Middle frontal gyrus (tissue), 1 donor: ENCODE data around the gene BCL2L13.

Source experiments
- DNase-seq: peaks from one replicate; pipeline ENCODE4 v3.0.0-alpha.2; 2015; ENCODE audit warnings: low spot score; ENCODE audit errors: extremely low spot score

Gene BCL2L13

GRCh38 chr22:17726006-17726927, 87.7 kb downstream of the BCL2L13 start:
- no peak for DNase-seq

GRCh38 chr22:17726928-17727897, 88.7 kb downstream of the BCL2L13 start:
- no peak for DNase-seq

- no peak for DNase-seq
Measured at GRCh38 chr22:17728786-17729185, 90.2 kb downstream of the BCL2L13 start.

- no peak for DNase-seq
Measured at GRCh38 chr22:17729561-17729960, 91.0 kb downstream of the BCL2L13 start.

DNA sequence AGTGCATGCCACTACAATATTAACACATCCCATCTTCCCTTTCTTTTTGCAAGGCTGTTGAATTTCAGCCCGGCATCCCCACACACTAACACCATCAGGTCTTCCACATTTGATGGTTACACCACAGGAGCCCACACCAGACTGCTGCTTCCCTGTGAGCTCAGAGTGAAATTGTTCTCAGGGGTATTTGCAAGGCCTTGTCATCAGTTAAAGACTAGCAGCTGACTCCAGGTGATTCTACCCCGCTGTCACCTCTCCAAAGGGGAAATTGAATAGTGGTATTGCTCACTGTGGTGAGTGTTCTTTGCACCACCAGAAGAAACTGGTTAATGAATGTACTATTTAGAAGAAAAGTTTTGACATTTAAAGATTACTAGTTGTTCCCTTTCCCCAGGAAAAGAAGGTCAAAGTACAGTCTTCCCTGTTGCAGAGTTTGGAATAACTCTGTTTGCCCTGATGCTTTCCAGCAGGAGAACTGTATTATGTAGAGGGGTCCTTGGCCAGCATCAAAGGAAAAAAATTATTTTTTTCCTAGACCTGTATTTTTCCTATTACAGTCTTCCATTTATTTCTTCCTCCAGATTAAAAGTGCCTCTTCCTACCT, 93.8 kb downstream of the BCL2L13 start:
- no peak for DNase-seq

DNA sequence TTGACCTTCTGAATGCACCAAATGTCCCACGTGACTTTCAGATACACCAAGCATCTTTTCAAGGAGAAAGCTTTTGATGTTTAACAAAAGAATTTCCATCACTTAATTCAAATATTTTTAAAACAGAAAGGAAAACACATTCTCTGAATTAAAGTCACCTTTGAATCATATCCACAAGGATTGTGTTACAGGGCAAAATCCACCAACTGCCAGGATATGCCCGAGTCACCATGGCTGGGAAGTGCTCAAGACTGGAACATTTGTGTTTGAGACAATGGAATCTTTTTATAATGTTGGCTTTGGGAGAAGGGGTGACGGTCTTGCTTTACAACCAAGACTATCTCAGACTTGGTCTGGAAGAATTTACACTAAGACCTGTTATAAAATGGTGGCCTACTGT, 94.9 kb downstream of the BCL2L13 start:
- no peak for DNase-seq

DNA sequence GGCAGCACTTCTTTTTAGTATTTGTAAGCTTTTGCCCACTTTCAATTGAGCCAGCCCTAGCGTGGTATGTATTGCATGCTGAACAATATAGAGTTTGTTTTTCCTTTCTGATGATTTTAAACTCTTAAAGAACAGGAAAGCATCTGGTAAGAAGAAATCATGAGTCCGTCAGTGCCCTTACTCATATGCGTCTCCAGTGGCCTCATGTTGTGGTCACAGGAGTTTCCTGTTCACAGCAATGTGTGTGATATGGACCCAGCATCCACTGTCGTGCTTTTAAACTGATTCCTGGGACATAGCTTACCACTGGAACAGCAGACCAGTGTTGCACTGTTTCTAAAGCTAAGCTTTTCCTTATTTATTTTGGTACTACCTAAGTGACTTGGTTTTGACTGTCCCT, 95.6 kb downstream of the BCL2L13 start:
- DNase-seq: no peak

DNA sequence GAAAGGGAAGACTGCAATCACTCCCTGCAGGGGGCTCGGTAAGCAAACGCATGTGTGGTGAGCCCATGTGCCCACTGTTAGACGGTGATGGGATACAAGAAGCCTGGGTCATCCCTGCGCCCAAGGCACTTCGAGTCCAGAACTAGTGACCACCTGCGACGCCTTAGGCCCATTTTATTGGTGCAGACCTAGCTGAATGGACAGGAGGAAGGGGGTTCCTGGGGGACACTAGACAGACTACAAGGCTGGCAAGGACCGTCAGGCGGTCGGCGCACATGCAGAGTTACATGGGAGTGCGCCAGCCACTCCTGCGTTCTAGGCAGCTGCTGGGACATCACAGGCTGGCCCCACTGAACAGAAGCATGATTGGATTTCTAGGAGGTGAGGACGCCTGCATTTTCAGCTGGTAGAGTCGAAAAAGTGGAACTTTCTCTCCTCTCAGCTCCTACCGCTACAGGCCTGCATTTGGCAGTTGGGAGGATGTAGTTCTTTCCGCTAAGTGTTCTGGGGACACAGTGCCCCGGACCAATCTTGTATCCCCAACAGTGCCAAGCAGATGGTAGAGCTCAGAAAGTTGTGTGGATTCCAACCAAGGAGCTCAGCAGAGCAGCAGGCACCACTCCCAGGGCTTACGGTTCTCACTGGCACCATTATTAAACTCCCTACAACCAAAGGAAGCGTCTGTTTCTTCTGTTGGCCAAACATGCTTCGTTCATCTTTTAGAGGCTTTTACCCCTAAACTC, 100.0 kb downstream of the BCL2L13 start:
- DNase-seq: no peak

DNA sequence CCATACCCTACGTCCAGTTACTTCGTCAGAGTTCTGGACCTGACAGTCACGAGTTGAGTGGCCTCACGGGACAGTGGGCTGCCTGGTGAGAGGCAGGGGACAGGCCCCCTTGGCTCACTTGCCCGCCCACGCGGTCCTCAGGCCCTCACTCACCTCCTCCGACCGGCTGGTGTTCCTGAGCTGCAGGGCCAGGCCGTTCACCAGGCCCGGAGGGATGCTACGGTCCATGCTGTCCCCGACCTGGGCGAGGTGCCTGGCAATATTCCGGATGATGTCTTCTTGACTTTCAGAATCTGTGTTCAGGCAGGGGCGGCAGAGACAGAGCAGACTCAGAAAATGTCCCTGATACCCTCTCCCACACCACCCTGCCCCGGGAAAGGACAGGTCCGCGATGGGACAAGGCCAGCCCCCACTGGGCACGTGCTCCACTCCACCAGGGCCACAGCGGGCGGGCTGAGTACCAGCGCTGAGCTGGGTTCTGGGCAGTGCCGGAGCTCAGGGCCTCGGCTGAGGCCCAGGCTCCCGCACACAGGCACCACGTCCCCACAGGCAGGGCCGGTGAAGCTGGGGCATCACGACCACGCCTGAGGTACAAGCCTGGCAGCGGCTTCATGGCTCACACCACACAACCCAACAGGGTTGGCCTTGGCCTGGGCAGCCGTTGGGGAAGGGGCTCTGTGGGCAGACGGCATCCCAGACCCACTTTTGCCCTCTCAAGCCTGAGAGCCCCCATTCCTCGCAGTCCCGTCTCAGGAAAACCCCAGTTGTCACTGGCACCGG, 100.8 kb downstream of the BCL2L13 start:
- no peak for DNase-seq

- no peak for DNase-seq
Measured at GRCh38 chr22:17741866-17742526, 103.4 kb downstream of the BCL2L13 start.

DNA sequence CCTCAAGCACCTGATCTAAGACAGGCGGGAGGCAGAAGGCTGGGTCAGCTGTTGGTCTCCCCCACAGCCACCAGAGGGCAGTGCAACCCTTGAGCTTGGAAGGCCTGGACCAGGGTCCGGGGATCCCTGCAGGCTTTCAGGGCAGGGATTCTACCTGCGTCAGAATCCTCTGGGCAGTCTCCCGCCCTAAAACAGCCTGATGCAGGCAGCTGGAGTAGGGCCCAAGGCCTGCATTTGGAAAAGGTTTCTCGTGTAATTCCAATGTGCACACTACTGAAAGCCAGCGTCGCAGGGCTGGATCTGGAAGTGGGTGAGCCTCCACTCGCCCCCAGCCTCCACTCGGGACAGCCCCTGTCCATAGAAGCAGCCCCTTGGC, 104.0 kb downstream of the BCL2L13 start:
- DNase-seq: no peak

DNA sequence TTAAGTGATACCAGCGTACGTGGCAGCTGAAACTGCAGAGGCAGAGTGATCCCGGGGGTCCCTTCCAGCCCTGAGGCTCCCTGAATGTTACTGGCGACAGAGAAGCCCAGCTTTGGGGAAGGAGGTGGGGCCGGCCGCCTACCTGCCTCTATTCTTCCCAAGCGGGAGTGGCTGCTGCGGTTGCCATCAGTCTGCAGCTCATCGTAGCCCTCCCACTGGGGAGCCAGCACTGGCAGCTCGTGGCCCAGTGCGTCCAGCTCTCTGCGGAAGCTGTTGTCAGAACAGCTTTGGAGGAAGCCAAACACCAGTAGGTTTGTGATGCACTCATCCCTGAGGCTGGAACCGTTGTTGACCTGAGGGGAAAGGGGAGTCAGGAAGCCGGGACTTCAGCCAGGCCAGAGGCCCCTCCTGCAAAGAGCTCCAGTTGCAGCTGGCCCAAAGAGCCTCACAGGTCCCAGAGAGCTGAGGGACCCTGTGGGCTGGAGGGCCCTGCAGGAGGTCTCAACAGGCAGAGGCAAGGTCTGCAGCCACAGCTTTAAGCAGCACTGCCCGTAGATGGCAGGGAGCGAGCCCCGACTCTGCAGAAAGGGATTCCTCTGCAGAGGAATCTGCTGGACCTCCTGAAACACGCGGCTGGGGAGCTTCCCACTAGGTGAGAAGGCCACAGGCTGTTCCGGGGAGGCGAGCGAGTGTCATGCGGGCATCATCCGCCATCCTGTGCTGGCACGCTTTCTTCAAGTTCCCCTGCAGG, 105.3 kb downstream of the BCL2L13 start:
- no peak for DNase-seq

DNA sequence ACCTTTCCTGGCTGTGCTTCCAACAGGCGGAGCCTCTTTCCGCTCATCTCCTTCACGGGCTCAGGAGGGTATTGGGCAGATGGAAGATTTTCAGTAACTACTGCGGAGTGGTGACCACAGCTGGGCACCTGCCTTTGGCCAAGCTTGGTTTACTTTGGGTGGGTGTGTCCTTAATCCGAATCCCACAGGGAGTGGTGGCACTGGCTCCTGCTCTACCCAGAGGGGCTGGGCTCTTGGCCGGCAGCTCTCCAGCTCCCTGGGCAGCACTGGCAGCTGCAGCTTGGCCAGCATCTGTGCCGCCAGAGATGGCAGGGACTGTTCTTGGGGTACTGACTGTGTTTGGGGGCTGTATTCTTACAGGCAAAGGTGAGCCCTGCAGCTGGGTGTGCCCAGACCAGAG, 105.9 kb downstream of the BCL2L13 start:
- DNase-seq: no peak

DNA sequence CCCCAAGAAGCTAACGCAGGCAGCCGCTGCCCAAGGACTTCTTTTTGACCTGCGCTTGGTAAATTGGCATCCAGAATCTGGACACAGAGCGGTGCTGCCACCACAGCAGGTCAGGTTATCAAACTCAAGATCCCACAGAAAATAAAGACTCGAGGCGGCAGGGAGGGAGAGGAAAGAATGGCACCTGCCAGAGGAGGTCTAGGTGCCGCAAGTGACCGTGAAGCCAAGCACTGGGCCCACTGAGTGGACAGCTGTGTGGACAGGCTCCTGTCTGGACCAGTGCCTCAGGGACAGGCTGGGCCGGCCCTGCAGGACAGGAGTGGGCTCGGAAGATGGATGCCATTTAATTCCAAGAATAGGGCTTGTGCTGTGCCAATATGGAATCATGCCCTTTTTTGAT, 108.4 kb downstream of the BCL2L13 start:
- DNase-seq: no peak

DNA sequence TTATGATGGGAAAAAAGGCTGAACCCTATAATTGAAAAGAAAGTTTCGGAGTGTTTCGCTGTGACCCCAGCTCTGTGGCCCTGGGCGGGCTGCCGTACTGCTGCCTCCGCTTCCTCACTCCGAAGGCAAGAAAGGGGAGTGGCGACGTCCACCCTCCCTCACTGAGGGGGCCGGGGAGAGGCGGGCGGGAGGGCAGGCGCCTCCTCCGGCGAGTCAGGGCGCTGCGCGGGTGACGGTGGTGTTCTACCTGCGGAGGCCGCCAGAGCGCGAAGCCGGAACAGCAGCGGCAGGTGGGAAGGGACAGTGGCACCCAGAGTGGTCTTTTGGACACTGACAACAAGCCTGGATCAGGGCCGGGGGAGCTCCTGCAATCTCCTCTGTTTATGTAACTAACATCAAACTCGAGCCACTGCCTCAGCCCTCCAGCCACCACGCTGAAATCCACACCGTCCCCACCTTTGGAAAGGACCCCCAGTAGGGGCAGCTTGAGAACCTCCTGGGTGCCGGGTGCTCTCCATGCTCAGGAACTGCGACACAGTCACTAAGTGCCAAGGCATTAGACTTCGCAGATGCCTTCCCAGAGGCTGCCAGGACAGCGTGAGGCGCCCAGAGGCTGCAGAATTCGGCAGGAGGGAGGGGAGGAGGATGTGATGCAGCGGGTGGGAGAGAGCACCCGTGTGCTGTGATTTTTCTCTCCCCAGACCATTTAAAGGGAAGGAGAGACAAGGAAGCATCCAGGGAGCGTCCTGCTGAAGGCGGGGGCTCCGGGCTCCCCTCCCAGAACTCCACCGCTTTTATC, 110.2 kb downstream of the BCL2L13 start:
- no peak for DNase-seq

DNA sequence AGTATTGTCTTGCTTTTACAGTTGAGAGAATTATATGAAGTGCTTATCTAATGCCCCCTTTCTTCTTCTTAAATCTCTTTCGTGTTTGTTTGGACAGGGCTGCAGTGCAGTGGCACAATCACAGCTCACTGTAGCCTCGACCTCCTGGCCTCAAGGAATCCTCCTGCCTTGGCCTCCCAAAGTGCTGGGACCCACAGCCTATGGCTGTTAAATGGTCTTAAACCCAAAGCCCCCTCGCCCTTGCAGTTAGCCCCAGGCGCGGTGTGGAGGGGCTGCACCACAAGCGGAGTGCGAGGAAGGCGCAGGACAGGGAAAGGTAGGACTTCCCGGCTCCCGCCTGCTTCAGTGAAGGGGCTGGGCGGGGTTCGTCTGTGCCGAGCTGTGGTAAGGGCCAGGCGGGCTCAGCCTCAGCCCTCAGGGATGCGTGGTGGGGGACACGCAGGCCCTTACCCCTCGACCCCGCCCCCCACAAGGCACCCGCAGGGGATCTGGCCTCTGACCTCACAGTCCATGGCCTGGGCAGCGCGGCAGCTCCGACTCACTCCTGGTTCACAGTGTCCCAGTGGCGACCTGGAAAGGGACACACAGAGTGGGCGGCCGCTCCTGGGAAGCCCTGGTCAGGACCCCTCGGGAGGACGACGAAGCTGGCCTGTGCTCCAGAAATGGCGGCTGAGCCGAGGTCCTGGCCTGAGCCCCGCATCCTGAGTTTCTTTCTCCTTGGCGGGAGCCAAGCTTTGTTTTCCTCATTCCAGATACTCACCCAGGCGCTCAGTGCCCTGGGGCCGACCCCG, 111.2 kb downstream of the BCL2L13 start:
- no peak for DNase-seq

DNA sequence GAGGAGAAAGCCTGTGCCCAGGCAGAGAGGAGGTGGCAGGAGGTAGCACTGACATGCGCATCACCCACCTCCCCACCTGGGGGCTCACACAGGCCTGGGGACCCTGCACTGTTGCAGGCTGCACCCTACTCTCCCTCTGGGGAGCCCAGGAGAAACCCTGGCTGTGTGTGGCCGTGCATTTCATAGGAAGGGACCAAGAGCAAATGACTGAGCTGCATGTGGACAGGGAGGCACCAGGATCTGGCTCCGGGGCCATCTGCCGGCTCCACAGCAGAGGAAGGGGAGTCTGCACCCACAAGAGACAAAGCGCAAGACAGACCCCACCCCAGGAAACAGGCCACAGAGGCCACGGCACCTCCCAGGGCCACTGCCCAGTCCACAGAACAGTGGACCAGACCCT, 113.0 kb downstream of the BCL2L13 start:
- no peak for DNase-seq
